ENCODE results near the gene CRYBG1.
"Not testable (repeated sequence)": the region's sequence is repeated elsewhere in the genome, so short reads cannot be mapped to it uniquely, and the experiment has no call there.

CRYBG1 gene

GRCh38 chr6:106501960-106502371, 141.4 kb downstream of the CRYBG1 start:
- DNase-seq (ENCODE audit: low read depth): no peak

DNA sequence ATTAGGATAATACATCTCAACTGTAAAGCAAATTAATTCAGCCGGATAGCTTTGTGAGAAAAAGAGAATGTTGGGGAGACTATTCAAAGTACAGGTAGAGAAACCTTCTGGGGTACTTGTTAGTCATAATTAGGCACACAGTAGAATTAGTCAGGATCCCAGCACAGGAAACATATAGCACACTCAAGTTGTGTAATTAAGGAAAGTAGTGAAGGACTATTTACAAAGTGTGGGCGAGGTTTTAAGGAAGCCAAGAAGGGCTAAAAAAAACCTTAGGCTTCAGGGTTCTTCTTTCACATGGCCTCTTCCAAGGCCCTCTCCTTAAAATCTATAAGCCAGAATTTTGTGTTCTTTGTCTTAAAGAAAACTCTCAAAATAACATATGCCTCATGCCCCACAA, 142.0 kb downstream of the CRYBG1 start:
- no peak for DNase-seq (ENCODE audit: low read depth)

GRCh38 chr6:106508277-106508676, 147.8 kb downstream of the CRYBG1 start:
- no peak for DNase-seq (ENCODE audit: low read depth)

GRCh38 chr6:106508834-106509233, 148.3 kb downstream of the CRYBG1 start:
- no peak for DNase-seq (ENCODE audit: low read depth)

- DNase-seq (ENCODE audit: low read depth): no peak
Measured at GRCh38 chr6:106509420-106510089, 149.0 kb downstream of the CRYBG1 start.

GRCh38 chr6:106510090-106510970, 149.8 kb downstream of the CRYBG1 start:
- DNase-seq (ENCODE audit: low read depth): no peak

DNA sequence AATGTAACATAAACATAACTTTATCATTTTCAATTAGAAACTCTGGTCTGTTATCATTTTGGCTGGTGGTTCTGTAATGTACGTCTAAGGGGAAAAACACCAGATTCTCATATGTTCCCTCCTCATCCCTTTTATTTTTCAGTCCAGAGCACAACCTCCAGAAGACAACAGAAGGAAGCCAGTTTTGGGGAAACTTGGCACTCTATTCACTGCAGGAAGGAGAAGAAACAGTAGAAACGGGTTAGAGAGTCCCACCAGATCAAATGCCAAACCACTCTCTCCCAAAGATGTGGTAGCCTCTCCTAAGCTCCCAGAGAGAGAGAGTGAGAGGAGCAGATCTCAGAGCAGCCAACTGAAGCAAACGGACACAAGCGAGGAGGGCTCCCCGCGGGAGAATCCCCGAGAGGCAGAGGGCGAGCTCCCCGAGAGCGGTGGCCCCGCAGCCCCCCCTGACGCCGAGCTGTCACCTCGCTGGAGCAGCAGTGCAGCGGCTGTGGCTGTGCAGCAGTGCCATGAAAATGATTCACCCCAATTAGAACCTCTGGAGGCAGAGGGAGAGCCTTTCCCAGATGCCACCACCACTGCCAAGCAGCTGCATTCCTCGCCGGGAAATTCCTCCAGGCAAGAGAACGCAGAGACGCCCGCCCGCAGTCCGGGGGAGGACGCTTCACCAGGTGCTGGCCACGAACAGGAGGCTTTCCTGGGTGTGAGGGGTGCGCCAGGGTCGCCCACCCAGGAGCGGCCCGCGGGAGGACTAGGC, 151.0 kb downstream of the CRYBG1 start:
- DNase-seq (ENCODE audit: low read depth): no peak

- DNase-seq (ENCODE audit: low read depth): no peak
Measured at GRCh38 chr6:106512048-106512967, 151.8 kb downstream of the CRYBG1 start.

DNA sequence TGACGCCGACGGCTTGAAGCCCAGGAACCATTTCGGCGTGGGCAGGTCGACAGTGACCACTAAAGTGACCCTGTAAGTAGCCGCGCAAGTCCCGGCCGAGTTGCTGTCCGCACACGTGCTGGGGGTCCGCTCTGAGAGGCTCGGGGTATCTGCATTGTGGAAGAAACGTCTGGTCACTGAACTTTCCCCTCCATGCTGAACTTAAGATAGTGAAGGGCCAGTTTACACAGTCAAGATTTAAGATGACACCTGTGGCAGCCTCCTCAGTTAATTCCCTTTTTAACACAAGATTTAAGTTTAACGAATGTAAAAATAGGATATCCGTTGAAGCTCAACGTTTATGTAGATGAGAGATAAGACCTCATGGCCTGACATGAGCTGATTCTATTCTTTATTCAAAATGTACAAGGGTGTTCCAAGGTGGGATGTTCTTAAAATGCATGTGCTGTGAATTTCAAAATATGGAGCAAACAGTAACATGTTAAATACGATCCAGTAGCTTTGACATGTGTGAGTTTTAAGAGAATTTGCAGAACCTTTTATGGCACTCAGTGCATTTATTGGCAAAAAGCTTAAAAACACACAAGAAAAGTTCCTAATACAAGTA, 152.6 kb downstream of the CRYBG1 start:
- no peak for DNase-seq (ENCODE audit: low read depth)

- DNase-seq (ENCODE audit: low read depth): no peak
Measured at GRCh38 chr6:106513808-106514582, 153.5 kb downstream of the CRYBG1 start.

GRCh38 chr6:106514583-106514885, 154.0 kb downstream of the CRYBG1 start:
- DNase-seq (ENCODE audit: low read depth): no peak

DNA sequence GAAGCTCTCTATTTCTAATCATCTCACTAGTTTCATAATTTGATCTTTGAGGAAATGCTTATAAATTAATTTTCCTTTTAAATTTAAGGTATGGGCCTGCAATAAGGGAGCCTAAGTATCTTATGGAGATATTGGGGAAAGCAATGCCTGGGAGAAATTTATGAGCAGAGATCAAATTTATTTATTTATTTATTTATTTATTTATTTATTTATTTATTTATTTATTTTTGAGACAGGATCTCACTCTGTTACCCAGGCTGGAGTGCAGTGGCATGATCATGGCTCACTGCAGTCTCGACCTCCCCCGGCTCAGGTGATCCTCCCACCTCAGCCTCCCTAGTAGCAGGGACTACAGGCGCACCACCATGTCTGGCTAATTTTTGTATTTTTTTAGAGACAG, 155.1 kb downstream of the CRYBG1 start:
- DNase-seq (ENCODE audit: low read depth): not testable (repeated sequence)

GRCh38 chr6:106516616-106517015, 156.1 kb downstream of the CRYBG1 start:
- peak; percentile 34 for DNase-seq (ENCODE audit: low read depth)

DNA sequence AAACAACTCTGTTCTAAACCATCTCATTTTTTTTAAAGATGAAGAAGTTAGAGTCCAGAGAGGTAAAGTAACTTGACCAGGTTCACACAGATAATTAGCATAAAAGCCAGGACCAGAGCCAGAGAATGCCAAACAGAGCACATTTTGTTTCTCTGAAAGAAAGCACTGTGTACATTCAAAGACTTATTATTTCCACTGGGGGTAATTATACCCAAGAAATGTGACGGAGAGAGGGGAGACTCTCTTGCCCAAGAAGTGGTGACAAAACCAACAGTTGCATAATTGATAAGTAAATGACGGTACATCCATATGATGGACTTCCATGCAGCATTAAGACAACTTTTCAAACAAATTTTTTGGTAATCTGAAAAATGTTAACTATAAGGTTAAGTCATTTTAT, 157.2 kb downstream of the CRYBG1 start:
- no peak for DNase-seq (ENCODE audit: low read depth)

DNA sequence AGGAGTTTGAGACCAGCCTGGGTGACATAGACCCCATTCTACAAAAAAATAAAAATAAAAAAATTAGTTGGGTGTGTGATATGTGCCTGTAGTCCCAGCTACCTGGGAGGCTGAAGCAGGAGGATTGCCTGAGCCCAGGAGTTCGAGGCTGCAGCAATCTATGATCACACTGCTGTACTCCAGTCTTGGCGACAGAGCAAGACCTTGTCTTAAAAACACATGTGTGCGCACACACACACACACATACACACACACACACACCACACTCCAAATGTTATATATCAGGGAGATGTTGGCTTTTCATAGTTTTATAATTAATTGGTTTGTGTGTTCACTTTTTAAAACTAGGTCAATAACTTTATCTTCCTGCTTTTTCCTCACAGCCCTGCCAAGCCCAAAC, 158.2 kb downstream of the CRYBG1 start:
- DNase-seq (ENCODE audit: low read depth): no peak

GRCh38 chr6:106519460-106520394, 159.2 kb downstream of the CRYBG1 start:
- DNase-seq (ENCODE audit: low read depth): no peak

DNA sequence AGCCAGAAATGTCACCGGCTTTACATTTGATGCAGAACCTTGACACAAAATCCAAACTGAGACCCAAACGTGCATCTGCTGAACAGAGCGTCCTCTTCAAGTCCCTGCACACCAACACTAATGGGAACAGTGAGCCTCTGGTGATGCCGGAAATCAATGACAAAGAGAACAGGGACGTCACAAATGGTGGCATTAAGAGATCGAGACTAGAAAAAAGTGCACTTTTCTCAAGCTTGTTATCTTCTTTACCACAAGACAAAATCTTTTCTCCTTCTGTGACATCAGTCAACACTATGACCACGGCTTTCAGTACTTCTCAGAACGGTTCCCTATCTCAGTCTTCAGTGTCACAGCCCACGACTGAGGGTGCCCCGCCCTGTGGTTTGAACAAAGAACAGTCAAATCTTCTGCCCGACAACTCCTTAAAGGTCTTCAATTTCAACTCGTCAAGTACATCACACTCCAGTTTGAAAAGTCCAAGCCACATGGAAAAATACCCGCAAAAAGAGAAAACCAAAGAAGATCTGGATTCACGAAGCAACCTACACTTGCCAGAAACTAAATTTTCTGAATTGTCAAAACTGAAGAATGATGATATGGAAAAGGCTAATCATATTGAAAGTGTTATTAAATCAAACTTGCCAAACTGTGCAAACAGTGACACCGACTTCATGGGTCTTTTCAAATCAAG, 160.3 kb downstream of the CRYBG1 start:
- DNase-seq (ENCODE audit: low read depth): peak; percentile 83

GRCh38 chr6:106522562-106523250, 162.2 kb downstream of the CRYBG1 start:
- DNase-seq (ENCODE audit: low read depth): no peak
